HG03108 (cell line): ENCODE measurements around the gene CLSTN2.

ENCODE experiments used
- ATAC-seq: cut with Tn5 transposase; IDR thresholded peaks from one replicate; pipeline ENCODE4 v1.9.1; 2021; ENCODE audit warnings: moderate library complexity; ENCODE audit not compliant: unreplicated experiment

The CLSTN2 gene

DNA sequence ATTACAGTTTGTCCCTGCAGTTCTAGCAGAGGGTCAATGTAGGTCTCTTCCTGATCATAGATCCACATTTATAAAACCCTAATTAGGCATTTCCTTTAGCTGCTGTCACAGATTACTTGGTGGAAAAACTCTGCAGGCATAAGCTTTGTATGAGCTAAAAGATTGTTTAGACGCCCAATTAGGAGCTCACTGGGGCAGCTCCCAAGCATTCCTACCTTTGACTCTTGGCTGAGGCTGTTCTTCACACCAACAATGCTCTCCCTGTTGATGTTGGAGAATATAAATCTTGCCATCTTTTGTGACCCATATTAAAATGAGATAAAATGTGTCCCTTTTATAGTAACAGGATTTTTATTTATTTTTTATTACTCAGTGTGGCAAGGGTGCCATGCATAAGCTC, 594.6 kb downstream of the CLSTN2 start:
- ATAC-seq = no peak

DNA sequence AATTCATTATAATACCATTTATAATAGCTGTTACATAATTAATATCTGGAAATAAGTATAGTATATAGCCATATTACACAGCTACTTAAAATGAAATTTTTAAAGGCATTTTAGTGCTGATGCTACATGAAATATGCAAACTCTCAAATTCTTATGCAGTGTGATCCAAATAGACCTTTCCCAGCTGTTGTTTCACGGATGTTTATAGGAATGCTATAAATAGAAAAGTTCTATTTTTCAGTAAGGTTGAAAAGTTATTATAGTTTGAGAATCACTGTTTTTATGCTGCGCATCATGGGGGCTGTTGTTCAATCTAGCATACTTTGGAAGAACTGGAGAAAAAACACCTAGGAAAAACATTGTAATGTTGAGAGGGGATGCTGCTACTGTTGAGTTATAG, 595.1 kb downstream of the CLSTN2 start:
- ATAC-seq = no peak

DNA sequence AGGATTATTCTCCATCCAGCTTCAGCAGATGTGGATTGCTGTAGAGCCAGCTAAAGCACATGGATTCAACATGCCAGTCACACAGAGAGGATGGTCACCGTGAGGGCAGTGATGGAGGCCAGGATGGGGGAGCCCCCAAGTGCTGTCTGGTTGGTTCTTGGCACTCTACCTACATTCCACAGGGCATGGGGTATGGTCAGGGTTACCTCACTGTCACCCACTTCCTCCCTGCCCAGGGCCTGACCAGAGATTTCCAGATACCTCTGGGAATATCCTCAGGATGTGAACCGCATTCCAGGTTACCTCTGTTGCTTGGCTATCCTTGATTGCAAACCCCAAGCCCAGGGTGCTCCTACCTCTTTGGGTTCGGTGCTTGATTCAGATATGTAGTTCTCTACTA, 595.6 kb downstream of the CLSTN2 start:
- no peak for ATAC-seq

DNA sequence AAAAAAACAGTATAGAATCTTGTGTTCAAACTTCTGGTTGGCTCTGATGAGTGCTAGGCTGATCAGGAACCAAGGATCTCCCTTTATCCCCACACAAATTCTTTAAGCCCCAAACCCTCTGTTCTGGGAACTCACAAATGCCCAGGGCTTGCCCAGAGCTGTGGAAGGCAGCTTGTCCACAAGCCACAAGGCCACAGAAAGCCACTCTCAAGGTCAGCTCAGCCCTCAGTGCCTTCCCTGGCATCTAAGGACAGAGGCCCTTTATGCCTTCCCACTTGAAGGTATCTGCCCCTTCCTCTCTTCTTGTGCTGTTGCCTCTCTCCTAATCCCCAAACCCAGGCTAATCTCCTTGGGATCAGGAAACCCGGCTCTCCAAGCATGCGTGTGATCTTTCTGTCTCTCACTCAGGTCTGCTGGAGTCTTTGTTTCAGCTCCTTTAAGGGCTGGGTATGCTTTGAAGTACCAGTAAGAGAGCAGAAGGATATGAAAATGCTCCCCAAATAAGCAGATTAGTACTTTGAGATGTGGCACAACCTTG, 597.9 kb downstream of the CLSTN2 start:
- ATAC-seq = no peak

DNA sequence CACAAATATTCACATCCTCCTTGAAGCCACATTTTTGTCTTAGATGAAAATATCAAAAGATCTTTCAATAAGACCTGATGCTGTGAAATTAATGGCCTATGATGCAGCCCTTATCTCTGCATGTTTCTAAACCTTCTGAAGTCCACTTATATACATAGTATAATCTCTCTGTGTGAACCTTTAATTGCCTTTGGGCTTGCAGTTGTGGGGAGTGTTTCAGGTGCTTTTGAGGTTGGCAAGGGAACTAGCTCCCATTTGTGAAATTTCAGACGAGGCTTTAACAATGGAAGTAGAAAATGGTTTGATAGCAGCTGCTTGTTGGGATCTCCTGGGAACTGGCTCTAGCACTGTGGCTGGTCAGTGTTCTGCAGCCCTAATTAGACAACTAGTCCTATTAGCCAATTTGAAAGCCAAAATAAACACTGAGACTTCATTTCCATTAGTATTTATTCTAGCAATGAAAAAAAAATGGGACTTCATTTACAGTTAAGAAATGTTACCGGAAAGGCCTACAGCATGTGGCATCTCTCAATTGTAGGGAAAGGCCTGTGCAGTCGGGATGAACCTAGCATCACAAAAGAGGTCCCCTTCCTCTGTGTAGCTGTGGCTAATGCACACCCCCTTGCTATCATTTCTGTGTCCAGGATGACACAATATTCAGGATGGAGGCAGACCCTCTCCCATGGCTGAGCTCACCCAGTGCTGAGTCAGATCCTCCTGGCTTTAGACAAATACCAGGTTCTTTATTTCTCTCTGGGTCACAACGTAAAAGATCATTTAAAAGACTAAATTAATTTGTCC, 602.1 kb downstream of the CLSTN2 start:
- no peak for ATAC-seq

DNA sequence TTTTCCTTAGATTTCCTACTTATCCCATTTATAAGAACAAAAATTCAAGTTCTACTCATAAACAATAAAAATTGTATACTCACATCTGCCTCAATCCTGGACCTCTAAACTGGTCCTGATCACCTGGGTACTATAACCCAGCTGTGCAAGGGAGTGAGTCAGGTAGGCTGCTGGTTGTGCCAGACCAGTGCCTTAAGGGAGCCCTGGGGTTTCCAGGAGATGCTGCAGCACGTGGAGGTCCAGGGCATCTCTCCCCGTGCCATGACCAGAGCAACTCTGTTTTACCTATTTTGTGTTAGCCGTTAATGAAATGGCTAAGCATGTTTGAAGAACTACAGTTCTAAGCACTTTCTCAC, 602.7 kb downstream of the CLSTN2 start:
- no peak for ATAC-seq

DNA sequence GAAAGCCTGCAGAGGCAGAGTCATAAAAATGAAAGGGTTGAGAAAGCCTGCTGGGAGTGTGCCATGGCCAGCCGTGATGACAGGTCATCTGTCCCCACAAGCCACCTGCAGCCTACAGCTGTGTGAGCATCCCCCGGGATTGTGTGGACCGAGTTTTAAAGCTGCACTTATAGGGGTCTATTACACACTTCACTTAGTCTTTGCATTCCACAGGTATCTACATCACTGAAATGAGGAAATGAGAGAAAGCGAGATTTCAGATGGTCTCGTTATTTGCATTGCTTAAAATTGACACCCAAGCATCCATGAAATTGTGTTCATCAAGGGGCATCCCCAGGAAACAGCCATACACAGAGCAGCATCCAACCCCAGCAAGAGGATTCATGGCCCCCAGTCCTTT, 605.3 kb downstream of the CLSTN2 start:
- peak; percentile 63 for ATAC-seq

DNA sequence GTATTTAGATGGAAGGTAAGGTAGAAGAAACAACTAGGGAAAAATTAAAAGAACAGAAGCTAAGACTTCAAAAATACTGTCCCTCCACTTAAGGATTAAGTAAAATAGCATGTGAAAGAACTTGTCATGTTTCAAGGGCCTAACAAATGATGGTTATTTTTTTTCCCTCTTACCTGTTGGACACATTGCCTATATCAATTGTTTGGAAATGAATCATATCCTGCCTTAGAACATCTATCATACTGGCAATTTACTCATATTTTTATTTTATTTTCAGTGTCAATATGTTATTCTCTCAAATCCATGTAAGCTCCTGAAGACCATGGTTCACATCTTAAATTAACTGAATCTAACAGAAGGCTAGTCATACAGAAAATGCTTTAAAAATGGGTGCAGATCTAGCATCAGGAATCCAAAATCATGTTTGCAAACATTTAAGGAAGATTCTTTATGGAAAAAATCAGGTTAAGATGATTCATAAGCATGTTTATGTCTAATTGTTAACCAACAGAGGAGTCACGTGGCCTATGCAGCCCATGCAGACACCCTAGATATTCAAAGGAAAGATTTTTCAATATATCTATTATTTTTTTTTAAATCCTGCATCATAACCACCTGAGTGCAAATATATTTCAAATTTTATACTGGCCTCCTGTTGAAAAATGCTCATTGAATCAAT, 607.1 kb downstream of the CLSTN2 start:
- no peak for ATAC-seq

DNA sequence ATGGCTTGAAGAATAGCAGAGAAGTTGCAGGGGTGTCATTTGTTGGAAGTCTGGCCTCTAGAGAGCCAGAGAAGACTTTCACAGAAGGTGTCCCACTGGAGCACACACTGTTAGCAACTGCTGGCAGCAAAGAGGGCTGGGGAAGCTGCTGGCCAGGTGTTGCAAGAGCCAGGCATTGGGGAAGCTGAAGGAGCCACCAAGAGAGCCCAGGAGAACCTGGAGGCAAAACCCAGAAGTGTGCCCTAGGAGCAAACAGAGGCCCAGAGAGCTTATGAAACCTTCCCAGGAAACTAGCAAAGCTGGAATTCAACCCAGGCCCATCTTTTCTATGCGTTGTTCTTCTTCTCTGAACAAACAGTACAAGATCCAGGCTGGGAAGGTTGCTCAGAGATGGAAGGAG, 610.2 kb downstream of the CLSTN2 start:
- no peak for ATAC-seq

DNA sequence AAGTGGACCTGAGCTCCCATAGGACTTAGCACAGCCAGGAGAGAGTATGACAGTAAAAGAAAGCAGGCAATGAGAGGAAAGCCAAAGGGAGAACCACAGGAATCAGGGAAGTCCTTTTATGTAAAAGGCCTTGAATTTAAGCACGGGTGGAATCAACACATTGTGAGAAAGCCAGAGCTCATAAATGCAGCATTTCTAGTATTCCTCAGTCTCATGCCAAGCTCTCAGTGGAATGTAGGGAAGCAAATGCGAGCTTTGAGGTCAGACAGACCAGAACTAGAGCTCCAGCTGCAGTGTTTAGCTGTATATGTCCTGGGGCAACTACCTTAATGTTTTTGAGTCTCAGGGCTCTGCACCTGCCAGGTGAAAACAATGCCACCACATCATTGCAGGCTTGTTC, 610.8 kb downstream of the CLSTN2 start:
- ATAC-seq = no peak

DNA sequence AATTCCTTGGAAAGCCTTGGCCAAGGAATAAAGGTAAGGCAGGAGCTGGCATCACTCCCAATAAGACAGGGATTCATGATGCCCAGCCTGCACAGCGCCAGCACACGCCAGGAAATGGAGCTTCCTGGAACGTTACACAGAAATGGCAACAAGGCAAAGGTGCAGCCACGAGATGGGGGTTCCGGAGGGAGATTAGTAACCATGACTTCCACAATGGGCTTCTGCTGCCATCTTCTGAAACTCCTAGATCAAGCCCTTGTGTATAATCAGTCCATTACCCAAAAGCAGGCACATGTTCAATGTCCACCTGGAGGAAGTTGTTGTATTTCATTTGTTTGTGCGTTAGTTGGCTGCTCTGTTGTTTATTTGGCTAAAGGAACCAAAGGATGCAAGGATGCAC, 611.7 kb downstream of the CLSTN2 start:
- no peak for ATAC-seq

DNA sequence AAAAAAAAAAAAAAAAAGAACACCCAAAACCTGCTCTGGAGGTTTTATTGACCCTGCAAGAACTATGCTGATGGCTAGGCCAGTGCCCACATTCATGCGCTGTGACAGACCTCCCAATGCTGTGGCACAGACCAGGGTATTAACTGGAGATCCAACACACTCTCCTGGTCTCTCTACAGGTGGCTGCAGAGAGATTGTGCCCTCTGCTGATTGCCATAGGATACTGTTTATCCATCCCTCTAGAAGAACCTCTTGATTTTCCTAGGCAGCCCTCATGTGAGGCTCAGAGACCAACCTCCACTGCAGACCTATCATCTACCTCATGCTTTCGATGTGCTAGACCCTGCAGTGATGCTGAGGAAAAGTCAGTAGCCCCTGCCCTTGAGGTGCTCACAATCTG, 617.4 kb downstream of the CLSTN2 start:
- ATAC-seq = no peak

DNA sequence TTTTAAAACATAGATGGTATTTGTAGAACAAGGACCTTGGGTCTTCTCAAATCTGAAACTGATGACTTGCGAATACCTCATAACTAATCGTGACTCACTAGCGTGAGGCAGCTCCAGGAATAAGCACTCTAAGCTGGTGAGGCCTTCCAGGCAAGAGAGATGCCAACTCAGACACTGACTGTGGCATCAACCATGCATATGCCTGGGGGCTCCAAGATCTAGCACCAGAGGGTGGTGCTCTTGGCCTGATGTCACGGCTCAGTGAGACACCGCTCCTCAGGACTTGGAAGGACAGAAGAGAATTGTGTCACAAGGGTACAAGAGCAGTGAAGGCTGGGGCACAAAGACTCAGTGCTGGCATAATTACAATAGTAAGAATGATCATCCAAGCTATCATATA, 617.9 kb downstream of the CLSTN2 start:
- ATAC-seq = no peak

DNA sequence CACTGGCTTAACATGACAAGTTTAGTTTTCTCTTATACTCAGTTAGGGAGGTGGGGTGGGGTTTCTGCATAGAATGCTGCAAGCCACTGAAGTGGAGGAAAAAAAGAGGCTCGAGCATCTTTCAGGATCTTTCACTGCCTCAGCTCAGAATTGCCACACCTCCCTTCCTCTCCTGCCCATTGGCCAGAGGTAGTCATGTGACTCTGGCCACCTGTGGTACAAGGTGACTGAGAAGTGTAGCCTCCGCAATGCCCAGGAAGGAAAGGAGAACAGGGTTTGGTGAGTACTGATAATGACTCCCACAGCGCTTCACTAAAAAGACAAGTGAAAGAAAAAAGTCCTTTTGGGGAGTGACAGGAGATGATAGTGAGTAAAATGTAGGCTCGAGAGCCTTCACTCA, 618.6 kb downstream of the CLSTN2 start:
- ATAC-seq = no peak

DNA sequence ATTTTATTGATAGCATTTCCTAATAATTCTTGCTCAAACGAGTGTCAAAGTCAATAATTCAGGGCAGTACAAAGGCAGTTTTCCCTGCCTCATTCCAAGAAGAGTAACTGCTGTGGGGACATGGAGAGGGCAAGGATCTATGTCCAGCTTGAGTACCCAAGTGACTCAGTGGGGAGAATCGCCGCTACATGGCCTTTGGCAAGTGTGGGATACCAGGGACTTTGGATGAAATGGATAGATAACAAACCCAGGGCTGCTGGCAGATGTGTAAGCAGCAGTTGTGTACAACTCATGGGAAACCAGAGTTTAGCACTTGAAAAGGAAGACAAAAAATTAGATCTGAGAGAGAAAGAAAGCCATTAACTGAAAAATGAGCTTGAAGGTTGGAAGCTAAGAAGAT, 620.7 kb downstream of the CLSTN2 start:
- ATAC-seq = no peak

DNA sequence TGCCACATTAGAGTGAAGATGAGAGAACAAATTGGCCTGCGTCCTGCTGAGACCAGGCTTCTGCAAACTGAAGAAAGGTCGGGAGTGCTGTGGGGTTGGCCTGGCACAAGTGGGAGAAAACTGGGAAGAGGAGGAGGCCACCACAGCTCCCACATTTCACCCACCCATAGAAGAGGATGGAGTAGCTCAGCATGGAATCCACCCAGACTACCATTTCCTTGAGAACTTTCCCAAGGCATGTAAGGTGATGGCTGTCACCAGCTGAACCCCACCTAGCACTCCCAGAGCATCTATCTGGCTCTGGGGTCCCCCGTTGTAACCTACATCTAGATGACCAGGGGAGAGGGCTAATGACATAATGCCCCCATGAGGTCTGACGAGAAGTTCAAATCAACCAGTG, 622.5 kb downstream of the CLSTN2 start:
- ATAC-seq = no peak

DNA sequence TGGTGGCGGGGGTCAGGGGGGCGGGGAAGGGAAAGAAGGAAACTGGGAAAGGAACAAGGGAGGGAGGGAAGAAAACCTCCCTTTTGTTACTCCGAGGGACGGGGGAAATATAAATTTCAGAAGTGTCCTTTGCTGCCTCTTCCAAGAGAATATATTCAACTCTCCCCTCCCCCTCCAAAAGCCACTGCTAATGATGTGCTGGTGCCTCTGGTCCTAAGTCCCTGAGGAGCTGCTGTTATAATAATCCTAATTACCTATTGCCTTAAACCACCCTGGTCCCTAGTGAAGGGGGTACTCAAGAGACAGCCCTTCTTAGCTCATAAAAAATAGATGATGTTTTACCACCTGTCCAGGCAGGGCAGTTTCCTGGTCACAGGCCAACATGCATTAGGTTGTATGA, 624.6 kb downstream of the CLSTN2 start:
- ATAC-seq = no peak

DNA sequence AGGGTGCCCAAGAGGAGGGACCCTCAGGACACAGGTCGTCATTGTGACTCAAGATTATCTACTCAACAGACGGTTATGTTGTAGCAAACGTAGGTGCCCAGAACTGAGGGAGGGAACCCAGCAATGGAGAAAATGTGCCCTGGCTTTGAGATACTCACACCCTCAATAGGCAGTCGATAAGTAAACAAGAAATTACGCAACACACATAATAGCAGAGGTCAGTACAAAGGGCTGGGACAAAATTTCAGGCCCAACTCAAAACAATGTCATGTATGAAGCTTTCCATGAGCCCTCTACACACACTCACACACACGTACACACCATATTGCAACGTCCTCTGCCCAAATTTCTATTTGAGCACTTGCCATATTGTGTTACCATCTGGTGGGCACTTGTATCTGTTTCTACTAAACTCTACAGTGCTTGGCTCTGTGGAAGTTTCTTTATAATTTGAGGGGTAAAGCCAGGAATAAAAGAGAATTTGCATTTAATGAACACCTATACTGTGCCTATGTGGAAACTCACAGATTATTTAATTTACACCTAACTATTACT, 628.3 kb downstream of the CLSTN2 start:
- ATAC-seq = no peak

DNA sequence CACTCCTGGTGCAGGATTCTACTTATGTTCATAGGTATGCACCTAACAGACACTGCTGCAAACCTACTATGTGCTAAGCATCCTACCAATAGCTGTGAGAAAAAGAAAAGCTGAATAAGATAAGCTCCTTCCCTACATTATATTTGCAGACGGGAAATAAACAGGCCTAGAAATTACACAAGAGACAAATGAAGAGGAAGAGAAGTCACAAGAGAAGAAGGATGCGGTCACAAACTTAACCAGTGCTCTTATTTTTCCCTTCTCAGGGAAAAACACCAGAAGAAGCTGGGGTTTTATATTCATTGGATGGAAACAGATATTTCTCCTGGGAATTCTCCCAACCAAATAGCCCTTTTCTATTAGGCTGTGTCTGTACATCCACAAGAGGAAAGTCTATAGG, 633.1 kb downstream of the CLSTN2 start:
- ATAC-seq = no peak

DNA sequence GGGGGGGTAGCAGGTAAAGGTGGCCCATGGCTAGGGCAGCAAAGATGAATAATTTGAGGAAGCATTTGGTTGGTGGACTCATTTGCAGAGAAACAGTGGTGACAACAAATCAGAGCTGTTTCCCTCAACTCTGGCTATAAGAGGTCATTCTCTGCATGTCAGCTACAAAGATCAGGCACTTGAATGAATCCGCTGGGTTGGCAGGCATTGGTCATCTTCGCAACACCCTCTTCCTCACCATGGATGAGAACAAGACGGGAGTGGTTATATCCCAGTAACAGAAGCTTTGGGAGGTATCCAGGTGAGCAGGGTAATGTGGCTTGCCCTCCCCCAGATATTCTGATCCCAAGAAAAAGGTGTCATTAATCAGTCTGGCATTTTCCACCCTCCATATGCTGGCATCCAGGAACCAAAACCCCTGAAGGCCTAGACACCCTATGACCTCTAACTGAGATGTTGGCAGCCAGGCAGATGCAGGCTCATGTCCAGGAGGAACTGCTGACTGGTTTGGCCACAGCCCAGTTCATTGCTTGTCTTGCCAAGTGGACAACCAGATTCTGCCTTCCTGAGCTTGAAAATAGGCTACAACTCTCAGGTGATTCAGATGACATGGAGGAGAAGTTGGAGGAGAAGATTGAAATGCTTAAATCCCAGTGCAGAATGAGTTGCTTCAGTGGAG, 634.0 kb downstream of the CLSTN2 start:
- ATAC-seq = no peak

DNA sequence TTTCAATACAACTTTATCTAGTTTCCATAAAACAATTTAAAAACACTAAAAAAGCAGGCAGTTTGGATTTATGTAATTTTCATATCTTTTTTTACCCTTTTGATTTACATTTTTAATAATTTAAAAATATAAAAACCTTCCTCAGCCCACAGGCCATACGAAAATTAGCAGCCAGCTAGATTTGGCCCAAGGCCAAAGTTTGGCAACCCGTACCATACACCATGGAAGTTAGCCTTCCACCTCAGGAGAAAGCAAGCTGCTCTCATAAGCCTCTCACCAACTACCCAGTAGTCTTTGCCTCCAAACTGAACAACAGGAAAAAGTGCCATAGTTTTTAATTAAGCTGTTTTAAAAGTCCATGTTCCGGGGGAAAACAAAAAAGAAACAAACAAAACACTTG, 635.6 kb downstream of the CLSTN2 start:
- ATAC-seq = no peak

DNA sequence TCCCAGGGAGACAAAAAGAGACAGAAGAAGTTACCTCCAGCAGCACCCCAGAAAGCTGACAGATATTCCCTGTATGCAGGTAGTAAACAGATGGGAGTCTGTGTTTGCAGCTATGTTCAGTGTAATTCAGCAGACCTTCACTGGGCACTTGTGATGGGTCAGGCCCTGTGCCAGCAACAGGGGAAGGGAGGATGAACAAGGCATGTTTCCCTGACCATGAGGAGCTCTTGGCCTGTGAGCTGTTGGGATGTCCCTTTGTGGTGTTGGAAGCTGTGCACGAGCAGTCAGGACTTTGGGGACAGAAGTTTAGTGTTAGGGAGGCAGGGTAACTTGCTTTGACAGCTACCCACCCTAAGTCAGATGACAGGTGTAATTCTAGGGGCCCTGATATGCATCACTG, 636.9 kb downstream of the CLSTN2 start:
- no peak for ATAC-seq
